ENCODE measurements around the gene ZNF407. TPM values are rescaled to one million over a fixed set of nuclear protein-coding genes. Genes with fewer than 3 reads are reported as not detected.
A peak's percentile ranks its signal among the peaks of the same experiment; 100 is the strongest.

Gene ZNF407
- total RNA-seq, 1 donor from 2014 or later = 15.1 TPM

DNA sequence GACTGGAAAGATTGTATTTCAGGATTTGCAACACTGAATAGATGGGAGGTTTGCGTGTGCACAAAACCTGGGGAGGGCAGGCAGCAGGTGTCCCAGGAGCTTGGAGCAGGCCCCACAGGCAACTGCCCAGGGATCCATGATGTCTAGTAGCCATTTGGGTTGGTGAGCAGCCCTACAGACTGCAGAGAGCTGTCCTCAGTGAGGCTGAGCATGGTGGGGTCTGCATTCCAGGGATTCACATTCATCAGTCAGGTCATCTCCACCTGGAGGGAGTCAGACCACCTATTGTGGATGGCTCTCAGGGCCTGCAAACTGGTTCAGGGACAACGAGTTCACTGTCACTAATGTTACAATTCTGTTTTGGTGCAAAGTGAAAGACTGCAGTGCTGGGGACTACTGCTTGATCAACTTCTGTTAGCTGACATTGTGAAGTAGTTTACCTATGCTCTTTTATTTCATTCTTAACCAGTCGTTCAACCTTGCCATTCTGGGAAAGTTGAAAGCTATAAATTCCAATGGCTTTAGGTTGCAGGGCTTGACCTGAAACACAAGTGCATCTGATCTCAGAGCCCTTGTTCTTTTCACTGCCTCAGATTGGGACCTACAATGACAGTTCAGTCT lies 222.6 kb downstream of the ZNF407 start:
- Histone ChIP-seq H3K4me3 (ENCODE audit: low read length in 3 of 3) (no peak overlapping the region), H3K9ac (ENCODE audit: low read depth in 1 of 3, low read length in 3 of 3) (no peak overlapping the region), H3K9me3 (ENCODE audit: control insufficient read depth in 3 of 3, low read length in 3 of 3) (no peaks in the 10 kb centered on the region), H3K36me3 (ENCODE audit: control insufficient read depth in 3 of 3, insufficient read depth in 3 of 3, low read length in 3 of 3) (no peaks in the 10 kb centered on the region), H3K27ac (ENCODE audit: low read depth, low read length) (no peak overlapping the region), H3K4me1 (ENCODE audit: control insufficient read depth in 3 of 3, insufficient read depth in 3 of 3, low read length in 3 of 3) (no peaks in the 10 kb centered on the region), H3K27me3 (ENCODE audit: control insufficient read depth in 3 of 3, insufficient read depth in 3 of 3, low read length in 3 of 3) (no peaks in the 10 kb centered on the region)

DNA sequence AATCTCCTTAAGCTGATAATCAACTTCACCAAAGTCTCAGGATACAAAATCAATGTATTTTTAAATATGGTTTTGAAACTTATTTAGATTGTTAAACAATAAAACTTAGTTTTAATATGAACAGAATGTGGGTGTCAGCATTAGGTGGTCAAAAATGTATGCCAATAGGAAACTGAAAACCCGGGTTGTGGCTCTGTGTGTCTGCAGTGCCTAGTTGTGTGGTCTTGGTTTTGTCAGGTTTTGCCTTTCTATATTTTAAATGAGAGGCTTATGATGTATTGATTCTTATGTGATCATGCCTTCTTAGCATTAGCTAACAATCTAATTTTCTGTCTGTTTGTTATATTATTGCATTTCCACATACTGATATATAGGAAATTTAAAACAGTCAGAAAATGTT lies 227.8 kb downstream of the ZNF407 start:
- no peaks in the 10 kb centered on the region for H3K36me3 ChIP-seq (ENCODE audit: control insufficient read depth in 3 of 3, insufficient read depth in 3 of 3, low read length in 3 of 3)
- H3K27ac ChIP-seq (ENCODE audit: low read depth, low read length) = no peak overlapping the region
- no peaks in the 10 kb centered on the region for H3K9me3 ChIP-seq (ENCODE audit: control insufficient read depth in 3 of 3, low read length in 3 of 3)

DNA sequence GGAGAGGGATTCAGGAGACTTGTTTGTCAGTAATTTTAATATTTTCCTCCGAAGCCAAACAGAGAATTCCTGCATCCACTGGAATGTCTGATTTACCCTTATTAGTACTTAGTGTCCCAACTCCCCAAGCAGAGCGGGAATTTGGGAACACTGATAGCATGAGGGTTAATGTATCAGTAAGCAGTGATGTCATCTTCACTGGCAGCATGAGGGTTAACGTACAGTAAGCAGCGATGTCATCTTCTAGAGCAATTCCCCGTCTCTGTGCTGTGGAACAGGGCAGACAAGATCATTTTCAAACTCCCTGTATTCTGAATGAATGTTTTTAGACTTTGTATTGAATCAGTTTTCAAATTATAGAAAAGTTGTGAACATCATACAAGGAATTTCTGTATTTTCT lies 228.9 kb downstream of the ZNF407 start:
- no peaks in the 10 kb centered on the region for H3K27me3 ChIP-seq (ENCODE audit: control insufficient read depth in 3 of 3, insufficient read depth in 3 of 3, low read length in 3 of 3)
- no peaks in the 10 kb centered on the region for H3K9me3 ChIP-seq (ENCODE audit: control insufficient read depth in 3 of 3, low read length in 3 of 3)
- no peak overlapping the region for H3K4me3 ChIP-seq (ENCODE audit: low read length in 3 of 3)
- no peaks in the 10 kb centered on the region for H3K36me3 ChIP-seq (ENCODE audit: control insufficient read depth in 3 of 3, insufficient read depth in 3 of 3, low read length in 3 of 3)
- H3K4me1 ChIP-seq (ENCODE audit: control insufficient read depth in 3 of 3, insufficient read depth in 3 of 3, low read length in 3 of 3) = peaks cover 0 to 4% (median 4%) of the 10 kb centered on the region in 3 donors
- H3K27ac ChIP-seq (ENCODE audit: low read depth, low read length) = no peak overlapping the region
- no peak overlapping the region for H3K9ac ChIP-seq (ENCODE audit: low read depth in 1 of 3, low read length in 3 of 3)

More for the DNA sequence above, 227.8 kb downstream of the ZNF407 start:
- Histone ChIP-seq H3K4me1 (ENCODE audit: control insufficient read depth in 3 of 3, insufficient read depth in 3 of 3, low read length in 3 of 3) (peaks cover 0 to 4% (median 3%) of the 10 kb centered on the region in 3 donors), H3K9ac (ENCODE audit: low read depth in 1 of 3, low read length in 3 of 3) (no peak overlapping the region), H3K4me3 (ENCODE audit: low read length in 3 of 3) (no peak overlapping the region), H3K27me3 (ENCODE audit: control insufficient read depth in 3 of 3, insufficient read depth in 3 of 3, low read length in 3 of 3) (no peaks in the 10 kb centered on the region)

DNA sequence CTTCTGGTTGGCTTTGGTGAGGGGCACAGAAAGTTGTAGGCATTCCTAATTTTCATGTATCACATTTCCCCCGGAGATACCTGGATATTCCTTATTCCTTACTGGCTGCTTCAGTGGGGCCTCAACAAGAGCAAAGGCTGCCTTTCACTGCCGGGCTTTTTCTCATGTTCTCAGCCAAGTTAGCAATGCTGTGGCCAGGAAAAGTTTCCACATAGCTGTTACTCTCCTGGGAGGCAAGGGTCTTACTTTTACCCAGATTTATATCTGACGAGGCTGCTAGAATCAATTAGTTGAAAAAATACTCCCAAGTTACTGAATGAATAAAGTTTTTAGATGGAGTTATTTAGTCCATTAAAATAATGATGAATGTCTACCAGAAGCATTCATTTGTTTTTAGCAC lies 230.5 kb downstream of the ZNF407 start:
- Histone ChIP-seq H3K36me3 (ENCODE audit: control insufficient read depth in 3 of 3, insufficient read depth in 3 of 3, low read length in 3 of 3) (no peaks in the 10 kb centered on the region), H3K4me1 (ENCODE audit: control insufficient read depth in 3 of 3, insufficient read depth in 3 of 3, low read length in 3 of 3) (peaks cover 0 to 13% (median 4%) of the 10 kb centered on the region in 3 donors), H3K4me3 (ENCODE audit: low read length in 3 of 3) (no peak overlapping the region), H3K27me3 (ENCODE audit: control insufficient read depth in 3 of 3, insufficient read depth in 3 of 3, low read length in 3 of 3) (no peaks in the 10 kb centered on the region), H3K9me3 (ENCODE audit: control insufficient read depth in 3 of 3, low read length in 3 of 3) (no peaks in the 10 kb centered on the region), H3K9ac (ENCODE audit: low read depth in 1 of 3, low read length in 3 of 3) (no peak overlapping the region), H3K27ac (ENCODE audit: low read depth, low read length) (no peak overlapping the region)

DNA sequence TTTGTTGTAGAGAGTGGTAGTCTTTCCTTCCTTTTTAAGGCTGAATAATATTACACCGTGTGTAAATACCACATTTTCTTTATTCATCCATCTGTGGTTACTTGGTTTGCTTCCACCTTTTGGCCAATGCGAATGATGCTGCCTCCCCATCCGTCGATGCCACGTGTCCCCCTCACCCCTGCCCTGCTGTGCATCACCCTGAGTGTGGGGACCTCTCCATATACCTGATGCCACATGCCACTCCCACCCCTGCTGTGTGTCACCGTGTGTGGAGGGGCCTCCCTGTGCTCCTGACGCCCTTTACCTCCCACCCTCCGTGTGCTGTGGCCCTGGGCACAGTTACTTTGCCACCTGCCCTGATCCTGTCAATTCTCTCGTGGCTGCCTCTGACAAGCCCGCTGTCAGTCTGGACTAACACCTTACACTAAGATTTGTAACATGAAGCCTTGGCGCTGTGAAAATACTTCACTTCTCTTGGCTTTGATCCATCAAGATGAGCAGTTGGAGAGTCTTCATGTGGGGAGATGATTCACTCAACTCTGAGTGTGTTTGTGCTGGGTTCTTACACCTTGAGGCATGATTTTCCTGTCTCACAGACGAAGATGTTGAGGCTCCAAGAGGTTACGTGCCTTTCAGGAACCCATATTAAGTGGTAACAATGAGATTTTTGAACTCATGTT lies 234.0 kb downstream of the ZNF407 start:
- no peaks in the 10 kb centered on the region for H3K27me3 ChIP-seq (ENCODE audit: control insufficient read depth in 3 of 3, insufficient read depth in 3 of 3, low read length in 3 of 3)
- no peak overlapping the region for H3K4me3 ChIP-seq (ENCODE audit: low read length in 3 of 3)
- H3K36me3 ChIP-seq (ENCODE audit: control insufficient read depth in 3 of 3, insufficient read depth in 3 of 3, low read length in 3 of 3) = no peaks in the 10 kb centered on the region
- no peak overlapping the region for H3K9ac ChIP-seq (ENCODE audit: low read depth in 1 of 3, low read length in 3 of 3)
- H3K27ac ChIP-seq (ENCODE audit: low read depth, low read length) = no peak overlapping the region
- peaks cover 0 to 23% (median 4%) of the 10 kb centered on the region in 3 donors for H3K4me1 ChIP-seq (ENCODE audit: control insufficient read depth in 3 of 3, insufficient read depth in 3 of 3, low read length in 3 of 3)
- H3K9me3 ChIP-seq (ENCODE audit: control insufficient read depth in 3 of 3, low read length in 3 of 3) = no peaks in the 10 kb centered on the region

DNA sequence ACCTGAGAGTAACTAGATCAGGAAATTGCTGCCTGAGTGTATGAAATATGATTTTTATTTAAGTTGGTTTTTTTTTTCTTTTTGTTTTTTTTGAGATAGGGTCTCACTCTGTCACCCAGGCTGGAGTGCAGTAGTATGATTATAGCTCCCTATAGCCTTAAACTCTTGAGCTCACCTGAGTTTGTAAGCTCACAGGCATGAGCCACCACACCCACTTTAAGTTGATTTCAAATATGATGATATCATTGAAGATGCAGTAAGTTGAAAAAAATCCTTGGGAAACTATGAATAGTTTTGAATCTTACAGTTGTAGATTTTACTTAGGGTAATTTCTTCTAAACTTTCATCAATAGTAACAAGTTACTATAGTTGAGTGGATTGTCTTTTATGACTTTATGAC lies 234.7 kb downstream of the ZNF407 start:
- no peak overlapping the region for H3K4me3 ChIP-seq (ENCODE audit: low read length in 3 of 3)
- H3K9me3 ChIP-seq (ENCODE audit: control insufficient read depth in 3 of 3, low read length in 3 of 3) = no peaks in the 10 kb centered on the region
- H3K27me3 ChIP-seq (ENCODE audit: control insufficient read depth in 3 of 3, insufficient read depth in 3 of 3, low read length in 3 of 3) = no peaks in the 10 kb centered on the region
- no peak overlapping the region for H3K27ac ChIP-seq (ENCODE audit: low read depth, low read length)
- no peak overlapping the region for H3K9ac ChIP-seq (ENCODE audit: low read depth in 1 of 3, low read length in 3 of 3)
- no peaks in the 10 kb centered on the region for H3K36me3 ChIP-seq (ENCODE audit: control insufficient read depth in 3 of 3, insufficient read depth in 3 of 3, low read length in 3 of 3)
- H3K4me1 ChIP-seq (ENCODE audit: control insufficient read depth in 3 of 3, insufficient read depth in 3 of 3, low read length in 3 of 3) = peaks cover 0 to 23% (median 4%) of the 10 kb centered on the region in 3 donors

DNA sequence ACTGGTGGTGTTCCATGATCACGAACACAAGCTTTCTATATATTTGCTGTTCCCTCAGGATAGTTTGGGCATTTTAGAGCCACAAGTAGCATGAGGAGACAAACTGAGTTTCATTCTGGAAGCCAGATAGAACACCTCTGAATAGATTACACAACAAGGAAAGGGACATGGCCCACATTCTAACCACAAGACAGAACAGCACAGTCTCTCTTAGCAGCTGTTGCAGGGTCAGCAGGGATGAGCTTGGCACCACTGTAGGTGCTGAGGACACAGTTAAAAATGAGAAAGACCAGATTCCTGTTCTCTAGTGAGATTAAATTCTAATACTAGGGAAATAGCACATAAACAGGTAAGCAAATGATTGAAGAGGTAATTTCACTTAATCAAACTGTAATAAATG lies 235.3 kb downstream of the ZNF407 start:
- H3K27me3 ChIP-seq (ENCODE audit: control insufficient read depth in 3 of 3, insufficient read depth in 3 of 3, low read length in 3 of 3) = no peaks in the 10 kb centered on the region
- H3K27ac ChIP-seq (ENCODE audit: low read depth, low read length) = no peak overlapping the region
- H3K9me3 ChIP-seq (ENCODE audit: control insufficient read depth in 3 of 3, low read length in 3 of 3) = no peaks in the 10 kb centered on the region
- H3K9ac ChIP-seq (ENCODE audit: low read depth in 1 of 3, low read length in 3 of 3) = no peak overlapping the region
- peaks cover 0 to 20% (median 1%) of the 10 kb centered on the region in 3 donors for H3K4me1 ChIP-seq (ENCODE audit: control insufficient read depth in 3 of 3, insufficient read depth in 3 of 3, low read length in 3 of 3)
- no peak overlapping the region for H3K4me3 ChIP-seq (ENCODE audit: low read length in 3 of 3)
- H3K36me3 ChIP-seq (ENCODE audit: control insufficient read depth in 3 of 3, insufficient read depth in 3 of 3, low read length in 3 of 3) = no peaks in the 10 kb centered on the region

DNA sequence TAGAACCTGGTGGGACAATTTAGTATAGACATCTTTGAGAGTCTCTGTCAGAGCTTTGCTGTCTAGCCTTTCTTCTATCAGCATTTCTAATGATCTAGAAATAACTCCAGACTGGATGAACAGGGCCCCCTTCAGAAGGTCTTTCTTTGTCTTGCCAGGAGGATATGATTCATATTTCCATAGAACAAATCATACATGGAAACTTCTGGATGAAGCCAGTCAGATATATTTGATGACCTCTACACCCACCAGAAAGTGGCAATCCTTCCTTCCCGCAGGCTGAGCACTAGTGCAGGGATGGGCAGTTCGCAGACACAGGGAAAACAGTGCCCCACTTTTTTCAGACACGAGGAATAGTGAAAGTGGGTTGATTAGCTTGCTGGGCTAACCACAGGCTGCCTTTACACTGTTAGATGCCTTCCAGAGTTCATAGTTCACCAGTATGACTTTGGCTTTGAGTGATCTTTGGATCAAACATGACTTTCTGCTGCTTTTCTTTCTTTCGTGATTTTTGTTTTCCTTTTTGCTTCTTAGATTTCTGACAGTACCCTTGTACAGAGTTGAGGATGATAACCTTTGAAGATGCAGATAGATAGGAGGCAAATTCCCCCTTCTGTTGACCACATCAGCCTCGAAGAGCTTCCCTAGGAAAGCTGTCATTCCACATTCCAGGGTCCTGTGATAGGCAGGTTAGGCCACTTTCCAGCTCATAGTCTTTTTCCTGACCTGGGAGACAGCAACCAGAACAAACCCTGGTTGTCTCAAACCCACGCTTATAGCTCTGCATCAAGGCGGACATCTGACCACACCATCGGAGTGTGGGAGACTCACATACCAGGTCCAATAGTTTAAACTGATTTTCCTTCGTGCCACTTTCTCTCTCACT lies 237.0 kb downstream of the ZNF407 start:
- no peaks in the 10 kb centered on the region for H3K9me3 ChIP-seq (ENCODE audit: control insufficient read depth in 3 of 3, low read length in 3 of 3)
- H3K4me1 ChIP-seq (ENCODE audit: control insufficient read depth in 3 of 3, insufficient read depth in 3 of 3, low read length in 3 of 3) = peaks cover 0 to 19% (median 0%) of the 10 kb centered on the region in 3 donors
- no peak overlapping the region for H3K4me3 ChIP-seq (ENCODE audit: low read length in 3 of 3)
- no peak overlapping the region for H3K27ac ChIP-seq (ENCODE audit: low read depth, low read length)
- H3K27me3 ChIP-seq (ENCODE audit: control insufficient read depth in 3 of 3, insufficient read depth in 3 of 3, low read length in 3 of 3) = no peaks in the 10 kb centered on the region
- H3K36me3 ChIP-seq (ENCODE audit: control insufficient read depth in 3 of 3, insufficient read depth in 3 of 3, low read length in 3 of 3) = no peaks in the 10 kb centered on the region
- no peak overlapping the region for H3K9ac ChIP-seq (ENCODE audit: low read depth in 1 of 3, low read length in 3 of 3)

DNA sequence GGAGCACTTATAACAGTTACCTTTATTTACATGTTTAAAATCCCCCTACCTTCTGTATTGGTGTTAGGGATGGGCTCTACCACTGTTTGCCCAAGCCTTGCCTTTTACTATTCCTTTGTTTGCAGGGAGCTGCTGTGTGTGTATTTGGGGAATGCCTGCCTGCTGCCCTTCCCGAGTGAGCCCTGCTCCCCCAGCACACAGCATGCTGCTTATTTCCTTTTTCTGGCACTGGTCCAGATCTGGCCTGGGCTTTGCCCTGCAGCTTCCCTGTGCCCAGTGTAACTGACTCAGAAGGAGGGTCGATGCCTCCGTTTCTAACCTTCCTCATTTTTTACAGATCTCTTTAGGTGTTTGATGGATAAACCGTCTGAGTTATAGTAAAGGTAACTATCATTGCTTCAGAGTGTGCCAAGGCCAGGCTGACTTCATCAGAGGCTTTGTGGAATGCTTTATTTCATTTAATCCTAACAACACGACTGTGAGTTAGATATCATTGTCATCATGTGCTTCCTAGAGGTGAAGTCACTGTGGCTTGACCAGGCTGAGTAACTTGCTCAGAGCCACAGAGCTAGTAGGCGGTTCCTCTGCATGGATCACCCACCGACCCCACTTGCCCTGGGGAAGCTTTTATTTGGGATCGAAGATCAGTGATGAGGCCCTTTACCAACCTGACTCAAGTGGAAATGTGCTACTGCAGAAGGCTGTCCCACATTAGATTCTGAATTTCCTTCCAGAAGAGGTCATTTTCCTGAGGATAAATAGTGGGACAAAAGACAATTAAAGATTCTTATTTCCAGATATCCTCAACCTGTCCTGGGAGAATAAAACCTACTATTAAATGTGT lies 238.8 kb downstream of the ZNF407 start:
- H3K27ac ChIP-seq (ENCODE audit: low read depth, low read length) = no peak overlapping the region
- H3K9me3 ChIP-seq (ENCODE audit: control insufficient read depth in 3 of 3, low read length in 3 of 3) = no peaks in the 10 kb centered on the region
- H3K9ac ChIP-seq (ENCODE audit: low read depth in 1 of 3, low read length in 3 of 3) = peak overlapping the region in 1 of 3 donors; percentile 21
- H3K36me3 ChIP-seq (ENCODE audit: control insufficient read depth in 3 of 3, insufficient read depth in 3 of 3, low read length in 3 of 3) = no peaks in the 10 kb centered on the region
- H3K4me3 ChIP-seq (ENCODE audit: low read length in 3 of 3) = no peak overlapping the region
- peaks cover 3 to 27% (median 5%) of the 10 kb centered on the region in 3 donors for H3K4me1 ChIP-seq (ENCODE audit: control insufficient read depth in 3 of 3, insufficient read depth in 3 of 3, low read length in 3 of 3)
- no peaks in the 10 kb centered on the region for H3K27me3 ChIP-seq (ENCODE audit: control insufficient read depth in 3 of 3, insufficient read depth in 3 of 3, low read length in 3 of 3)

Measured in skeletal muscle tissue (tissue), 4 donors.